RWPE2 (cell line): ENCODE data around the gene LARP4B.
"Not testable (repeated sequence)": the region's sequence is repeated elsewhere in the genome, so short reads cannot be mapped to it uniquely, and the experiment has no call there.

Source experiments
- ATAC-seq: fragments of 200-7000 bp; cut with Tn5 transposase; 3 replicates; pipeline ENCODE4 v1.9.1; 2021; ENCODE audit warnings: low read depth
- DNase-seq: peaks from one replicate; pipeline ENCODE4 v3.0.0-alpha.2; 2020; ENCODE audit warnings: low spot score
- H3K27ac ChIP-seq: fragments of 450-650 bp; 2 replicates; pipeline ENCODE4 v1.5.1; 2017; ENCODE audit warnings: mild to moderate bottlenecking; ENCODE audit not compliant: poor library complexity, severe bottlenecking
- H3K27me3 ChIP-seq: fragments of 250-450 bp; sonication (Bioruptor Pico); 2 replicates; pipeline ENCODE4 v1.5.1; 2021; ENCODE audit warnings: mild to moderate bottlenecking, moderate library complexity; ENCODE audit not compliant: insufficient read depth, poor library complexity, severe bottlenecking
- H3K36me3 ChIP-seq: fragments of 250-450 bp; sonication (Bioruptor Pico); 2 replicates; pipeline ENCODE4 v1.5.1; 2020; ENCODE audit warnings: low read depth, mild to moderate bottlenecking, moderate library complexity
- H3K4me1 ChIP-seq: fragments of 250-450 bp; sonication (Bioruptor Pico); 2 replicates; pipeline ENCODE4 v1.5.1; 2021; ENCODE audit warnings: mild to moderate bottlenecking, moderate library complexity; ENCODE audit not compliant: insufficient read depth, poor library complexity, severe bottlenecking
- H3K4me3 ChIP-seq: fragments of 250-450 bp; sonication (Bioruptor Pico); 2 replicates; pipeline ENCODE4 v1.5.1; 2021; ENCODE audit warnings: mild to moderate bottlenecking, moderate library complexity; ENCODE audit not compliant: severe bottlenecking
- H3K9me3 ChIP-seq: fragments of 250-450 bp; sonication (Bioruptor Pico); 2 replicates; pipeline ENCODE4 v1.5.1; 2021; ENCODE audit warnings: mild to moderate bottlenecking, moderate library complexity; ENCODE audit not compliant: severe bottlenecking
- TF ChIP-seq, protein P1 (sequence below): fragments of 450-650 bp; IDR thresholded peaks from one replicate; pipeline ENCODE4 v1.5.1; 2017; ENCODE audit warnings: mild to moderate bottlenecking, moderate library complexity; ENCODE audit not compliant: poor library complexity, severe bottlenecking

LARP4B gene

DNA sequence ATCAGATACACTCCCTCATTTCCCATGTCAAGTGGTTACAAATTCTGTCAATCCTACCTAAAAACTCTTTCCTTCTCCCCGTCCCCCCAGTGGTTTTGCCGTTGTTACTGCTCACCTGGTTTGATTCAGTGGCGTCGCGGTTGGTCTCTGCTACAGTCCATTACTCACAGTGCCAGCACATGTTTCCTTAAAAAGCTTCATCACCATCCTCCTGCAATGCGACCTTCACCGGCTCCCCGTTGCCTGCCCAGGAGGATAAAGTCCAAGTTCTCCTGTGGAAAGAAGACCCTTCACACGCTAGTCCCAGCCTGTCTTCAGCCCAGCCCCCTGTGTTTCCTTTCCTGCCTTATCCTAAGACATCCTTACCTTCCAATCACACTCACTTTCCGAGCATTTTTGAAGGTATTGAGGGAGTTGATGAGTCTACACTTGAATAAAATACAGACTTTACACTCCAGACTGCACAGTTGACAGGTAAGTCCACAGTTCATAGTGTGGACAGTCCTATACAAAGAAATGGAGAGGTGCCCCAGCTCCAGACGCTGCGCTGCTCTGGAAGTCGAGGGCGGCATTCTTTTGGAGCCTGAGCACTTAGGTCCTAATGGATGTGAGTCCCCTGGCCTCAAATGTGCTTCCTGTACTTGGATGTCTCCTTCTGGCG, 3.4 kb upstream of the LARP4B start:
- ATAC-seq: no peak
- H3K27ac ChIP-seq: no peak overlapping the region
- no peak overlapping the region for H3K4me3 ChIP-seq
- TF ChIP-seq, protein P1, sequence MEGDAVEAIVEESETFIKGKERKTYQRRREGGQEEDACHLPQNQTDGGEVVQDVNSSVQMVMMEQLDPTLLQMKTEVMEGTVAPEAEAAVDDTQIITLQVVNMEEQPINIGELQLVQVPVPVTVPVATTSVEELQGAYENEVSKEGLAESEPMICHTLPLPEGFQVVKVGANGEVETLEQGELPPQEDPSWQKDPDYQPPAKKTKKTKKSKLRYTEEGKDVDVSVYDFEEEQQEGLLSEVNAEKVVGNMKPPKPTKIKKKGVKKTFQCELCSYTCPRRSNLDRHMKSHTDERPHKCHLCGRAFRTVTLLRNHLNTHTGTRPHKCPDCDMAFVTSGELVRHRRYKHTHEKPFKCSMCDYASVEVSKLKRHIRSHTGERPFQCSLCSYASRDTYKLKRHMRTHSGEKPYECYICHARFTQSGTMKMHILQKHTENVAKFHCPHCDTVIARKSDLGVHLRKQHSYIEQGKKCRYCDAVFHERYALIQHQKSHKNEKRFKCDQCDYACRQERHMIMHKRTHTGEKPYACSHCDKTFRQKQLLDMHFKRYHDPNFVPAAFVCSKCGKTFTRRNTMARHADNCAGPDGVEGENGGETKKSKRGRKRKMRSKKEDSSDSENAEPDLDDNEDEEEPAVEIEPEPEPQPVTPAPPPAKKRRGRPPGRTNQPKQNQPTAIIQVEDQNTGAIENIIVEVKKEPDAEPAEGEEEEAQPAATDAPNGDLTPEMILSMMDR: no peak
- no peaks in the 10 kb centered on the region for H3K27me3 ChIP-seq
- H3K4me1 ChIP-seq: peaks cover 2% of the 10 kb centered on the region
- no peak for DNase-seq
- H3K9me3 ChIP-seq: no peaks in the 10 kb centered on the region
- H3K36me3 ChIP-seq: no peaks in the 10 kb centered on the region

DNA sequence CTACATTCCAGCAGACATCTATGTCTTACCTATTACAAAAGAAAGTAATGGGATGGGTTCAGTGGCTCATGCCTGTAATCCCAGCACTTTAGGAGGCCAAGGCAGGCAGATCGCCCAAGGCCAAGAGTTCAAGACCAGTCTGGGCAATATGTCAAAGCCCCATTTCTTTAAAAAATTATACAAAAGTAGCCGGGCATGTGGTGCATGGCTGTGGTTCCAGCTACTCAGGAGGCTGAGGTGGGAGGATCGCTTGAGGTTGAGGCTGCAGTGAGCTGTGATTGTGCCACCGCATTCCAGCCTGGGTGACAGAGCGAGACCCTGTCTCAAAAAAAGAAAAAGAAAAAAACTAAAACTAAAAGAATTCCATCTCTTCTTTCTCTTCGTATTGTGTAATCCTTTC, 2.7 kb upstream of the LARP4B start:
- not testable (repeated sequence) for H3K27ac ChIP-seq, H3K4me3 ChIP-seq, DNase-seq, ATAC-seq, H3K9me3 ChIP-seq, H3K36me3 ChIP-seq, H3K27me3 ChIP-seq, H3K4me1 ChIP-seq

DNA sequence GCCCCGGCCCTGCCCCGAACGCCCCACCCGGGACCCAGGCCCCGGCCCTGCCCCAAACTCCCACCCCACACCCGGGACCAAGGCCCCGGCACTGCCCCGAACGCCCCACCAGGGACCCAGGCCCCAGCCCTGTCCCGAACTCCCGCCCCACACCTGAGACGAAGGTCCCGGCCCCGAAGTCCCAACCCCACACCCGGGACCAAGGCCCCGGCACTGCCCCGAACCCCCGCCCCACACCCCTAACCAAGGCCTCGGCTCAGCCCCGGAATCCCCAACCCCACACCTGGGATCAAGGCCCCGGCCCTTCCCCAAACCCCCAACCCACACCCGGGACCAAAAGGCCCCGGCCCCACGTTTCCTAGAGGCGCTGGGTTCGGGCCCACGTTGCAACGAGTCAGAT, 1.1 kb upstream of the LARP4B start:
- DNase-seq: no peak
- no peak for ATAC-seq
- Histone ChIP-seq H3K27ac (peak overlapping the region; percentile 85), H3K4me3 (no peak overlapping the region), H3K9me3 (no peaks in the 10 kb centered on the region), H3K4me1 (peaks cover 7% of the 10 kb centered on the region), H3K36me3 (peaks cover 11% of the 10 kb centered on the region; the same call in 1 of the 2 replicates), H3K27me3 (no peaks in the 10 kb centered on the region)
- TF ChIP-seq, protein P1: no peak

DNA sequence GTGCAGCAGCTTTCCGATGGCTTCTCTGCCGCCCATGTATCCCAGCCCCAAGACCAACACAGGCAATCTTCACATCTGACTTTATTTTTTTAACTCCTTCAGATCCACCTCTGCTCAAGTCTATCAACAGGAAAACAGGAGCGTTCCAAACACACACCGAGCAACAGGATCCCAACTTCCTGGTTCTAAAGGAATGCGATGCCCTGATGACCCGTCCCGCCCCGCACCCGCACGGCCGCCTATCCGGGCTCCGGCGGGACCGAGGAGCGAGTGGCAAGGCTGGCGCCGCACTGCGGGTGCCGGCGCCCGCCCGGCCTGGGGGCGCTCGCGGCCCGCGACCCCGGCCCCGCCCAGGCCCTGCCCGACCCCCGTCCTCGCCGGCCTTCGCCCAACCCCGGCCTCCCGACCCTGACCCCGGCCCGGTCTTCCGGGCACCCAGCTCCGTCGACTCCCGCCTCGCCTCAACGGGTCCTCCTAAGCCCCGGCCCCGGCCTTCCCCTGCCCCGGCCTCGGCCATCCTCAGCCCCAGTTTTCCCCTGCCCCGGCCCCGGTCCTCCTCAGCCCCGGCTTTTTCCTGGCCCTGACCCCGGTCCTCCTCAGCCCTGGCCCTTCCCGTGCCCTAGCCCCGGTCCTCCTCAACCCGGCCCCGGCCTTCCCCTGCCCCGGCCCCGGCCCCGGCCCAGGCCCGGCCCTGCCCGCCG, 730 bp downstream of the LARP4B start:
- Histone ChIP-seq H3K27ac (peak overlapping the region; percentile 85), H3K4me1 (peaks cover 7% of the 10 kb centered on the region), H3K27me3 (no peaks in the 10 kb centered on the region), H3K9me3 (no peaks in the 10 kb centered on the region), H3K4me3 (peak overlapping the region; percentile 94), H3K36me3 (peaks cover 26% of the 10 kb centered on the region)
- peak; percentile 43 for ATAC-seq
- no peak for DNase-seq
- TF ChIP-seq, protein P1: peak; percentile 14

DNA sequence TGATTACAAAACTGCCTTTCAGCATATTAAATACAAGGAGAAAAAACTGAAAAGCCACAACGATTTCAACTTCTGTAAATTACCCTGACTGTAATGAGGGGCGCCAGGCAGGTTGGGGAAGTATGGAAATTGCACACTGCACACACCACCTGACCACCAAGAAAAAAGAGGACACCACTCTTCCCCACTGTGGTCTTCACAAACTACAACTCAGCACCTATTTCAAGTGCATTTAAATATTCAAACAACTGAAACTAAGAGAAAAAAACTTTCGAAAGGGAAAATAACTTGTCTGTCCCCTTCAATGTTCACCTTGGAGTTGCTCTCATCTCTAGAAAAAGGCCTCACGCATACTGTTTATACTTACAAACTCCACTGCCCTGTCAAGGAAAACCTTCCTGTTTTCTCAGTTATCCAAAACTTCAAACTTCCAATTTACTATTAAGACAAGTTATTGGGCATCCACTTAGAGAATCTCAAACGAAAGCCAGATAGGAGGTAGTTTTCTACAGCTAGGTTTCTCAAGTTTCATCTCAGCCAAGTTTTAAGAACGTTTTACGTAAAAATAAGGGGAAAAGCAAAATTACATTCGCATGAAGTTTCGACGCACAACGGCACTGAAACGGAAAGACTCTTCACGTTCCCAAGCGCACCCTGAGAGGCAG, 1.4 kb downstream of the LARP4B start:
- no peaks in the 10 kb centered on the region for H3K9me3 ChIP-seq
- no peaks in the 10 kb centered on the region for H3K27me3 ChIP-seq
- H3K4me1 ChIP-seq: peaks cover 7% of the 10 kb centered on the region
- TF ChIP-seq, protein P1: no peak
- DNase-seq (no peak), ATAC-seq (0 out of 3 replicates have a peak, but pooled peaks have one; percentile 3)
- peaks cover 31% of the 10 kb centered on the region for H3K36me3 ChIP-seq
- peak overlapping the region; percentile 85 for H3K27ac ChIP-seq
- peak overlapping the region; percentile 94 for H3K4me3 ChIP-seq
